GM19452 (cell line): ENCODE measurements around the gene DIRAS1.

Experiments
- ATAC-seq: cut with Tn5 transposase; IDR thresholded peaks from one replicate; pipeline ENCODE4 v1.9.1; 2021; ENCODE audit not compliant: unreplicated experiment

DIRAS1 gene

GRCh38 chr19:2728783-2729387 is 7.7 kb upstream of the DIRAS1 start:
- ATAC-seq, result no peak

GRCh38 chr19:2727640-2727944 is 6.4 kb upstream of the DIRAS1 start:
- no peak for ATAC-seq

GRCh38 chr19:2726904-2727639 is 5.9 kb upstream of the DIRAS1 start:
- no peak for ATAC-seq

- no peak for ATAC-seq
Measured at GRCh38 chr19:2726160-2726855, 5.1 kb upstream of the DIRAS1 start.

GRCh38 chr19:2724148-2724557 is 3.0 kb upstream of the DIRAS1 start:
- ATAC-seq, result no peak

- no peak for ATAC-seq
Measured at GRCh38 chr19:2723747-2724146, 2.6 kb upstream of the DIRAS1 start.

- ATAC-seq, result no peak
Measured at GRCh38 chr19:2723345-2723715, 2.2 kb upstream of the DIRAS1 start.

- no peak for ATAC-seq
Measured at GRCh38 chr19:2722541-2723344, 1.6 kb upstream of the DIRAS1 start.

GRCh38 chr19:2721570-2722540 is 683 bp upstream of the DIRAS1 start:
- ATAC-seq, result no peak

- ATAC-seq, result no peak
Measured at GRCh38 chr19:2719920-2720776, 1.0 kb downstream of the DIRAS1 start.

GRCh38 chr19:2719232-2719735 is 1.9 kb downstream of the DIRAS1 start:
- ATAC-seq, result no peak

- ATAC-seq, result no peak
Measured at GRCh38 chr19:2717638-2718541, 3.3 kb downstream of the DIRAS1 start.

- no peak for ATAC-seq
Measured at GRCh38 chr19:2716722-2717637, 4.2 kb downstream of the DIRAS1 start.

GRCh38 chr19:2716275-2716650 is 4.9 kb downstream of the DIRAS1 start:
- no peak for ATAC-seq

GRCh38 chr19:2715470-2716274 is 5.5 kb downstream of the DIRAS1 start:
- ATAC-seq, result no peak

- no peak for ATAC-seq
Measured at GRCh38 chr19:2714531-2715269, 6.5 kb downstream of the DIRAS1 start.
